ENCODE results near the gene DISC1.

The DISC1 gene

DNA sequence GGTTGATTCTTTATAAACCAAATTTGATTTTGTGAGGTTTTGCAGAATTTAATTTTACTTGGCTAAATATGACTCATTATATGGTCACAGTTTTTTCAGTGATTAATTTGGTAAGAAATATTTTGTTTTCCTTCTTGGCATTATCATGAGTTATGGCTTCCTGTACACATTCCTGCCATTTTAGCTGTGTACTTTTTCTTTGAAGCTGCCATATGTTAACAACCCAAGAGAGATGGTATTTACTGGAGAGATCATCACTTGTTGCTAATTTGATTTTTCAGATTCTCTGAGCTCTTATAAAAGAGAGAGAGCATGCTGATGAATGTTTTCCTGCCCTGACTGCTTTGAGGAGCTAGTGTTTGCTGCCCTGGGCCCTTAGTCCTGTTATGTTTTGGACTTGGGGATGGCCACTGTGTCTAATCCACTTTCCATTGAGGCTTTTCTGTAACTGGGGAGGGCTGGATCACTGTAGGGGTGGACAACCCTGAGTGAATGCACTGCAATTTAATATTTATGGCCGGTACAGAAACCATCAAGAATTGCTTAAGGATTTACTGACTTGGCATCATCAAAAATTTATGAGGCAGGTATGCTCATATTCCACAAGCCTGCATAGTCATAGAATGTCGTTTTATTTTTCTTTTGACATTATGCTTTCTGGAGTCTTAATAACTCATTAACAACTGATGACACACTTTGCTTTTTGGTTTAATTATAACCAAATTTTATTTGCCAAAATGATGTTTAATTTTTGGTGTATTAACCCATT lies 200.9 kb downstream of the DISC1 start:
- DNase-seq (ENCODE audit: insufficient read length, low spot score) (no peak), FAIRE-seq (no peak)
- TF ChIP-seq, protein P1, sequence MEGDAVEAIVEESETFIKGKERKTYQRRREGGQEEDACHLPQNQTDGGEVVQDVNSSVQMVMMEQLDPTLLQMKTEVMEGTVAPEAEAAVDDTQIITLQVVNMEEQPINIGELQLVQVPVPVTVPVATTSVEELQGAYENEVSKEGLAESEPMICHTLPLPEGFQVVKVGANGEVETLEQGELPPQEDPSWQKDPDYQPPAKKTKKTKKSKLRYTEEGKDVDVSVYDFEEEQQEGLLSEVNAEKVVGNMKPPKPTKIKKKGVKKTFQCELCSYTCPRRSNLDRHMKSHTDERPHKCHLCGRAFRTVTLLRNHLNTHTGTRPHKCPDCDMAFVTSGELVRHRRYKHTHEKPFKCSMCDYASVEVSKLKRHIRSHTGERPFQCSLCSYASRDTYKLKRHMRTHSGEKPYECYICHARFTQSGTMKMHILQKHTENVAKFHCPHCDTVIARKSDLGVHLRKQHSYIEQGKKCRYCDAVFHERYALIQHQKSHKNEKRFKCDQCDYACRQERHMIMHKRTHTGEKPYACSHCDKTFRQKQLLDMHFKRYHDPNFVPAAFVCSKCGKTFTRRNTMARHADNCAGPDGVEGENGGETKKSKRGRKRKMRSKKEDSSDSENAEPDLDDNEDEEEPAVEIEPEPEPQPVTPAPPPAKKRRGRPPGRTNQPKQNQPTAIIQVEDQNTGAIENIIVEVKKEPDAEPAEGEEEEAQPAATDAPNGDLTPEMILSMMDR (IDR thresholded peaks at IDR 0.05; ENCODE audit: insufficient read depth, missing control alignments), result no peak

- DNase-seq (ENCODE audit: insufficient read length, low spot score) (no peak), FAIRE-seq (no peak)
- TF ChIP-seq, protein P1 (IDR thresholded peaks at IDR 0.05; ENCODE audit: insufficient read depth, missing control alignments), result no peak
These were observed 201.8 kb downstream of the DISC1 start for GRCh38 chr1:231828182-231828920.

DNA sequence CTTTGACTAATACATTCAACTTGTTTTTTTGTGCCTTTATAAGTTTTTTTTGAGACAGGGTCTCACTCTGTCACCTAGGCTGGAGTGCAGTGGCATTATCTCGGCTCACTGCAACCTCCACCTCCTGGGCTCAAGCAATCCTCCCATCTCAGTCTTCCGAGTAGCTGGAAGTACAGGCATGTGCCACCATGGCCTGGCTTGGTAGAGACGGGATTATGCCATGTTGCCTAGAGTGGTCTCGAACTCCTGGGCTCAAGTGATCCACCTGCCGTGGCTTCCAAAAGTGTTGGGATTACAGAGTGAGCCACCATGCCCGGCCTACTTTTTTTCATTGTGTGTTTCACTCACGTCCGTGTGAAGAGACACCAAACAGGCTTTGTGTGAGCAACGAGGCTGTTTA lies 202.7 kb downstream of the DISC1 start:
- DNase-seq (ENCODE audit: insufficient read length, low spot score) (no peak), FAIRE-seq (no peak)
- TF ChIP-seq, protein P1 (IDR thresholded peaks at IDR 0.05; ENCODE audit: insufficient read depth, missing control alignments), result no peak

DNA sequence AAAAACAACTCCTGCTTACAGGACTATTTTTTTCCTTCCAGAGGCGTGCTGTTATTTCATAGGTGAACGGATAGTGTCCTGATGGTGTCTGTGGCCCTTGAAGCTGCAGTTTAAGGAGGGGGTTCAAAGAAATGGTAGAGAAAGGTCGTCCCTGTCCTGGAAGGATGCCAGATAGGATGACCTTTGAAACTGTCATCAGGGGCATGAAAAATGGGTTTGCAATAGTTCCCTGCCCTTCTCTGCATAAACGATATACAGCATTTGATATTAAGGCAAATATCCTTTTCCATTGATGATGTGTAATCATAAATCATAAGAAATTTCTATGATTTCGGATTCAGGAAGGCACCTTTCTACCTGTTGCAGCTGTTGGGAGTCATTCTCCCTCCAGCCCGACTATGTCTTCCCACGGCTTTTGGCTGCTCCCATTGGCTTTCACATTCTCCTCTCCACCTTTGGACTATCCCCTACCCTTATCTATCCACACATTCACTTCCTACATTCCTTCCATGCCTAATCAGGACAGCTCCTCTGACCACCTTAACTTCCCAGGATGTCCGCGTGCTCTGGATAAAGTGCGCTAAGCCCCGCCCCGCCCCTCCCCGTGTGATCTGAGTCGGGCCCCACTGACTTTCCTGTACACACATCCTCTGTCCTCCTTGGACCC lies 209.8 kb downstream of the DISC1 start:
- FAIRE-seq (no peak), DNase-seq (ENCODE audit: insufficient read length, low spot score) (no peak)
- TF ChIP-seq, protein P1 (IDR thresholded peaks at IDR 0.05; ENCODE audit: insufficient read depth, missing control alignments), result no peak

DNA sequence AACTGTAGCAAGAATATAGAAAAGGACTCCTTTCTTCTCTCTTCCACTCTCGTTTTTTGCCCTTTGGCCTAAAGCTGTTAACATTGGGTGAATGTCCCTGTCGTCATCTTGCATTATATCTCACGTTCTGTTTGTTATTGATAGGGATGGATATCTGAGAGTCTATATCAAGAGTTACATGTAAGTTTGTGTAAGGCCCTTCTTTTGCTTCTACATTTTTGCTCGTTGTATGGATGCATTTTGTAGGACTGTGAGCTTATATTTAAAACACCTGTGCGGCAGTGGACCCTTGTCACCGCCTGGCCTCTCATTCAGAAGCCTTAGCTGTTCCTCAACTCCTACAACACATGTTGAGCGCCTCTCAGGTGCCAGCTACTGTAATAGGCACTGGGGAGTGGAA lies 211.9 kb downstream of the DISC1 start:
- DNase-seq (ENCODE audit: insufficient read length, low spot score) (no peak), FAIRE-seq (no peak)
- TF ChIP-seq, protein P1 (IDR thresholded peaks at IDR 0.05; ENCODE audit: insufficient read depth, missing control alignments), result no peak

GRCh38 chr1:231839999-231840398 lies 213.4 kb downstream of the DISC1 start:
- FAIRE-seq, result no peak

More at GRCh38 chr1:231839999-231840398, 213.4 kb downstream of the DISC1 start:
- no peak for DNase-seq (ENCODE audit: insufficient read length, low spot score)
- TF ChIP-seq, protein P1 (IDR thresholded peaks at IDR 0.05; ENCODE audit: insufficient read depth, missing control alignments), result no peak

Data from D721Med (cell line).